Nephron progenitor cell (in vitro differentiated cells): Measurements from ENCODE around the gene SDCBP2.

Experiments
- DNase-seq: peaks from one replicate; pipeline ENCODE4 v3.0.0; 2021
- H3K27ac Mint-ChIP-seq: 2 replicates; pipeline ENCODE4 v1.8.0; 2021; ENCODE audit warnings: mild to moderate bottlenecking, moderate library complexity, mixed read lengths
- H3K27me3 Mint-ChIP-seq: 2 replicates; pipeline ENCODE4 v1.8.0; 2021; ENCODE audit warnings: mild to moderate bottlenecking, low read depth, mixed read lengths; ENCODE audit not compliant: poor library complexity
- H3K36me3 Mint-ChIP-seq: 2 replicates; pipeline ENCODE4 v1.8.0; 2021; ENCODE audit warnings: low read depth, mixed read lengths
- H3K4me1 Mint-ChIP-seq: 2 replicates; pipeline ENCODE4 v1.8.0; 2021; ENCODE audit warnings: mixed read lengths
- H3K4me3 Mint-ChIP-seq: 2 replicates; pipeline ENCODE4 v1.8.0; 2021; ENCODE audit warnings: mild to moderate bottlenecking, moderate library complexity, mixed read lengths
- H3K9me3 Mint-ChIP-seq: 2 replicates; pipeline ENCODE4 v1.8.0; 2021; ENCODE audit warnings: mild to moderate bottlenecking, moderate library complexity, mixed read lengths
- TF ChIP-seq, protein P1 (sequence below): fragments of 200-600 bp; sonication (generic); IDR thresholded peaks from 2 replicates; pipeline ENCODE4 v1.5.0; 2021; ENCODE audit warnings: antibody characterized with exemption

SDCBP2 gene

DNA sequence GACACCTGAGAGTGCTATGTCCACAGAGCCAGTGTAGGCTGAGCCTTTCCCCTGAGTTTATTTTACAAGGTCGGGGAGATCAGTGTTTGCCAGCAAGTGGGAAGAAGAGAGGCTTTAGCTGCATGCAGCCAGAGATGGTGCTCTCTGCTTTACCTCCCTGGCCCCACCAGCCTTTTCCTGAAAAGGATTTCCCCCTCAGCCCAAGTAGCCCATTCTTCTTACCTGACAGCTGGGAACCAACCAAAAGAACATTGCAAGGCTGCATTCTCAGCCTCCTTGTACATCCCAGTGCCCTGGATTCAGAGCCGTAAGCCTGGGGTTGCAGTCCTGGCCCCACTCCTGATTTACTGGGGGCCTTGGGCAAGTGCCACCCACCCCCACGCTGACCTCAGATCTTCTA, 46.0 kb downstream of the SDCBP2 start:
- no peak for DNase-seq
- no peak overlapping the region for H3K27ac Mint-ChIP-seq
- no peaks in the 10 kb centered on the region for H3K9me3 Mint-ChIP-seq
- H3K4me3 Mint-ChIP-seq = no peak overlapping the region
- H3K27me3 Mint-ChIP-seq = peaks cover 19% of the 10 kb centered on the region
- H3K4me1 Mint-ChIP-seq = peaks cover 18% of the 10 kb centered on the region
- TF ChIP-seq, protein P1, sequence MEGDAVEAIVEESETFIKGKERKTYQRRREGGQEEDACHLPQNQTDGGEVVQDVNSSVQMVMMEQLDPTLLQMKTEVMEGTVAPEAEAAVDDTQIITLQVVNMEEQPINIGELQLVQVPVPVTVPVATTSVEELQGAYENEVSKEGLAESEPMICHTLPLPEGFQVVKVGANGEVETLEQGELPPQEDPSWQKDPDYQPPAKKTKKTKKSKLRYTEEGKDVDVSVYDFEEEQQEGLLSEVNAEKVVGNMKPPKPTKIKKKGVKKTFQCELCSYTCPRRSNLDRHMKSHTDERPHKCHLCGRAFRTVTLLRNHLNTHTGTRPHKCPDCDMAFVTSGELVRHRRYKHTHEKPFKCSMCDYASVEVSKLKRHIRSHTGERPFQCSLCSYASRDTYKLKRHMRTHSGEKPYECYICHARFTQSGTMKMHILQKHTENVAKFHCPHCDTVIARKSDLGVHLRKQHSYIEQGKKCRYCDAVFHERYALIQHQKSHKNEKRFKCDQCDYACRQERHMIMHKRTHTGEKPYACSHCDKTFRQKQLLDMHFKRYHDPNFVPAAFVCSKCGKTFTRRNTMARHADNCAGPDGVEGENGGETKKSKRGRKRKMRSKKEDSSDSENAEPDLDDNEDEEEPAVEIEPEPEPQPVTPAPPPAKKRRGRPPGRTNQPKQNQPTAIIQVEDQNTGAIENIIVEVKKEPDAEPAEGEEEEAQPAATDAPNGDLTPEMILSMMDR = no peak
- no peaks in the 10 kb centered on the region for H3K36me3 Mint-ChIP-seq

DNA sequence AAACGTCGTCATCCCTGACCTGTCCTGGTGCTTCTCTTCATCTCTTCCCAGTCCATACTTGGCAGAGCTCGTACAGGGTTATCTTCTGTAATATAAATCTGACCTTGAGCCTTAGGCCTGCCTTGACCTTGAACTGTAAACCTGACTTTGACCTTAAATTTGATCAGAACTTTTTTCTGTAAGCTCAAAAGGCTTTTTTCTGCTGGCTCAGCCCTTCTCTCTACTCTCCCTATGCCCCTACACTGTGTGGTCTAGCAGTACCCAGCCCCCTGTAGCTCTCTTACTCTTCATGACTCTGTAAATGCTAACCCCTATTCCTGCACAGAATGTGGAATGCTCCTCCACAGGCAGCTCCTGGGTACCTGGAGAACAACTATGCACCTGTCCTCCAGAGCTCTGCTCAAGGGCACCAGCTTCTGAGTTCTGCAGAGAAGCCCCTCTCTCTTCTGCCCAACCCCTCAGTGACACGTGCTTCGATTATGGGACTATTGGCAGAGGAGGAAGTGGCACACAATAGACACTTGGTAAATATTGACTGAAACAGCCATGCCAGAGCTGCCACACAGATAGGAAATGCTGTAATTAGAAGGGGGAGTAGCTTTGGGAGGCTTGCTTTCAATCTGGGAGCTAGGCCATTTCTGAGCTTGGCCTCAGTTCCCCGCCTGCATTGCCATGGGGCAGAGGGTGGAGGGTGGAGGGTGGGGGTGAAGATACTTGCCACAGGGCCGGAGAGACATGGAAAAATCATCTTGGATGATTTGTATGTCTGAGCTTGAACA, 47.5 kb downstream of the SDCBP2 start:
- H3K36me3 Mint-ChIP-seq = no peaks in the 10 kb centered on the region
- DNase-seq = no peak
- H3K4me3 Mint-ChIP-seq = no peak overlapping the region
- H3K27ac Mint-ChIP-seq = no peak overlapping the region
- peaks cover 16% of the 10 kb centered on the region for H3K27me3 Mint-ChIP-seq
- H3K4me1 Mint-ChIP-seq = peaks cover 18% of the 10 kb centered on the region
- TF ChIP-seq, protein P1 = no peak
- H3K9me3 Mint-ChIP-seq = no peaks in the 10 kb centered on the region

DNA sequence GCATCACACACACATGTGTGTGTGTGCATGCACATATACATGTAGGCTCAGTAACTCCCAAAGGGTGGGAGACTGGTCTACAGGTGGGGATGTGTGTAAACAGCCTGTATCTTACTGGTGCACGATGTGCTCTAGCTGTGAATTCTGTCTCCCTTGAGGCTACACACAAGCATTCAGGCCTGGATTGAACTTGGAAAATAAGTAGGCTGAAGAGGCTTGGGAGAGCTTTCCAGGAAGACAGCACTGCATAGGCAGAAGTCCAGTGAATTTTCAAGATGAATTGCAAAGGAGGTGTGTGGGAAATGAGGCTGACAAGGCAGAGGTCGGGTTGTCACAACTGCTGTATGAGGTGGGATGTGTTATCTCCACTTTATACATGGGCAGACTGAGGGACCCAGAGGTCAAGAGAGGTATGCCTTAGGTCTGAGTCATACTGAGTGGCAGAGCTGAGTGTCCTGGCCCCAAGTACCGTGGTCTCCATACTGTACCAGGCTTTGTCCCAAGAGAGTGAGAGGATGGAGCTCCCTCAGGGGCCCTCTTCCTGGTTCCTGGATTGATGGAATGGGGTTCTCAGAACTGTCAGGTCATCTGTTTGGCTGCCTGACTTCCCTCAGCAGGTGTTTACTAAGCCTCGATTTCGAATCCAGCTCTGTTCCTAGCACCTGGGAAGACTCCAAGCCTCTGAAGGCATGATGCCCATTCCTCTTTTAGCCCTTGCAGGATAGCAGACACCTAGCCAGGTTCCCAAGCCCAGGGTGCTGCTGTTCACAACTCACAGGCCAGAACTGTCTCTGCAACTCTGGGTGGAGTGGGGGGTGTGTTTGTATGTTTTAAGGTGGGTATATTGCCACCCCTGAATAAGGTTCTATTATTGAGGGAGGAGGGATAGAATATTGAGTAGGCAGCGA, 48.5 kb downstream of the SDCBP2 start:
- no peaks in the 10 kb centered on the region for H3K9me3 Mint-ChIP-seq
- TF ChIP-seq, protein P1 = no peak
- no peak overlapping the region for H3K27ac Mint-ChIP-seq
- no peaks in the 10 kb centered on the region for H3K36me3 Mint-ChIP-seq
- H3K4me3 Mint-ChIP-seq = no peak overlapping the region
- DNase-seq = no peak
- peaks cover 16% of the 10 kb centered on the region for H3K27me3 Mint-ChIP-seq
- peaks cover 23% of the 10 kb centered on the region for H3K4me1 Mint-ChIP-seq

DNA sequence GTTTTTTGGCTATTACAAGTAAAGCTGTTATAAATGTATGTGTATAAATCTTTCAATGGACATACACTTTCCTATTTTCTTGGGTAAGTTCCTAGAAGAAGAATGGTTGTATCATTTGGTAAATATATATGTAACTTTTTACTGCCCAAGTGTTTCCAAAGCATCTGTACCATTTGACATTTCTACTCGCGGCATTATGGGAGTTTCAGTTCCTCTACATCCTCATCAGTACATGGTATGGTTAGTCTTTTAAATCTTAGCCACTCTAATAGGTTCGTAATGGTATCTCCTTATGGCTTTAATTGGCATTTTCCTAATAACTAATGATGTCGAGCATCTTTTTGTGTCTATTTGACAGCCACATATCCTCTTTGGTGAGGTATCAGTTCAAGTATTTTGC, 49.9 kb downstream of the SDCBP2 start:
- TF ChIP-seq, protein P1 = no peak
- H3K9me3 Mint-ChIP-seq = no peaks in the 10 kb centered on the region
- H3K27me3 Mint-ChIP-seq = peaks cover 17% of the 10 kb centered on the region
- no peaks in the 10 kb centered on the region for H3K36me3 Mint-ChIP-seq
- H3K4me3 Mint-ChIP-seq = no peak overlapping the region
- no peak for DNase-seq
- H3K27ac Mint-ChIP-seq = no peak overlapping the region
- H3K4me1 Mint-ChIP-seq = peaks cover 16% of the 10 kb centered on the region

DNA sequence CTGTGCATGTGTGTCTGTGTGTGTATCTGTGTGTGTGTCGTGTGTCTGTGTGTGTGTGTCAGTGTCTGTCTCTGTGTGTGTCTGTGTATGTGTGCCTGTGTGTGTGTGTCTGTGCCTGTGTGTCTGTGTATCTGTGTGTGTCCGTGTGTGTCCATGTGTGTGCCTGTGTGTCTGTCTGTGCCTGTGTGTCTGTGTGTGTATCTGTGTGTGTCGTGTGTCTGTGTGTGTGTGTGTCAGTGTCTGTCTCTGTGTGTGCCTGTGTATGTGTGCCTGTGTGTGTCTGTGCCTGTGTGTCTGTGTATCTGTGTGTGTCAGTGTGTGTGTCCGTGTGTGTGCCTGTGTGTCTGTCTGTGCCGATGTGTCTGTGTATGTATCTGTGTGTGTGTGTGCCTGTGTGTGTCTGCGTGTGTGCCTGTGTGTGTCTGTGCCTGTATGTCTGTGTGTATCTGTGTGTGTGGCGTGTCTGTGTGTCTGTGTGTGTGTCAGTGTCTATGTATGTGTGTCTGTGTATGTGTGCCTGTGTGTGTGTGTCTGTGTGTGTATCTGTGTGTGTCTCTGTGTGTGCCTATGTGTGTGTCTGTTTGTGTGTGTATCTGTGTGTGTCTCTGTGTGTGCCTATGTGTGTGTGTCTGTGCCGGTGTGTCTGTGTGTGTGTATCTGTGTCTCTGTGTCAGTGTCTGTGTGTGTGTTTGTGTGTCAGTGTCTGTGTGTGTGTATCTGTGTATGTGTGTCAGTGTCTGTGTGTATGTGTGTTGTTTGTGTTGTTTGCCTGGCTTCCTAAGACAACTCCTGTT, 51.2 kb downstream of the SDCBP2 start:
- Mint-ChIP-seq H3K9me3 (no peaks in the 10 kb centered on the region), H3K27me3 (peaks cover 18% of the 10 kb centered on the region), H3K4me1 (peaks cover 5% of the 10 kb centered on the region), H3K27ac (no peak overlapping the region), H3K4me3 (no peak overlapping the region), H3K36me3 (no peaks in the 10 kb centered on the region)
- no peak for DNase-seq
- TF ChIP-seq, protein P1 = no peak
